ENCODE results near the gene TRIM43B.

DNA sequence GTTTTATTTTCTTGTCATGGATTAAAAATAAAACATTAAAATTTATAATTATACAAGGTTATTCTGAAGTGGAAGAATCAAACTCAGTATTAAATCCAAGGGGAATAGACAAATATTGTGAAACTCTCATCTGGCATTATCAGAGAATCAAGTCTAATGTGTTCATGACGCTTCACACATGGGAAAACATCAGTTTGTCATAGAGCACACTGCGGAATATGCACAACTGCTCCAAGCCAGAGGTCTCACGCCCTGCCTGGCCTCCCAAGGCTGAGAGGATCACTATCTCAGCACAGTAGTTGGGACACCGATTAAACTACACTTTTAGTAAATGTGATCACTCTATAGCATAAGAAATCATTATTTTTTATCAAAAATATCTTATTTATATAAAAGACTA, 20.7 kb upstream of the TRIM43B start:
- TF ChIP-seq POLR2AphosphoS5 (IDR thresholded peaks at IDR 0.05; ENCODE audit: low read depth, low read length), result no peak
- TF ChIP-seq POLR2A (IDR thresholded peaks at IDR 0.05; ENCODE audit: low read depth, low read length), result no peak
- no peak for TF ChIP-seq TAF1 (IDR thresholded peaks at IDR 0.05; ENCODE audit: low read depth, low read length)
